Measurements from ENCODE around the gene C14orf93. TPM values are rescaled to one million over a fixed set of nuclear protein-coding genes. Genes with fewer than 3 reads are reported as not detected.

Gene C14orf93
- total RNA-seq, 1 donor = 15.9 TPM

DNA sequence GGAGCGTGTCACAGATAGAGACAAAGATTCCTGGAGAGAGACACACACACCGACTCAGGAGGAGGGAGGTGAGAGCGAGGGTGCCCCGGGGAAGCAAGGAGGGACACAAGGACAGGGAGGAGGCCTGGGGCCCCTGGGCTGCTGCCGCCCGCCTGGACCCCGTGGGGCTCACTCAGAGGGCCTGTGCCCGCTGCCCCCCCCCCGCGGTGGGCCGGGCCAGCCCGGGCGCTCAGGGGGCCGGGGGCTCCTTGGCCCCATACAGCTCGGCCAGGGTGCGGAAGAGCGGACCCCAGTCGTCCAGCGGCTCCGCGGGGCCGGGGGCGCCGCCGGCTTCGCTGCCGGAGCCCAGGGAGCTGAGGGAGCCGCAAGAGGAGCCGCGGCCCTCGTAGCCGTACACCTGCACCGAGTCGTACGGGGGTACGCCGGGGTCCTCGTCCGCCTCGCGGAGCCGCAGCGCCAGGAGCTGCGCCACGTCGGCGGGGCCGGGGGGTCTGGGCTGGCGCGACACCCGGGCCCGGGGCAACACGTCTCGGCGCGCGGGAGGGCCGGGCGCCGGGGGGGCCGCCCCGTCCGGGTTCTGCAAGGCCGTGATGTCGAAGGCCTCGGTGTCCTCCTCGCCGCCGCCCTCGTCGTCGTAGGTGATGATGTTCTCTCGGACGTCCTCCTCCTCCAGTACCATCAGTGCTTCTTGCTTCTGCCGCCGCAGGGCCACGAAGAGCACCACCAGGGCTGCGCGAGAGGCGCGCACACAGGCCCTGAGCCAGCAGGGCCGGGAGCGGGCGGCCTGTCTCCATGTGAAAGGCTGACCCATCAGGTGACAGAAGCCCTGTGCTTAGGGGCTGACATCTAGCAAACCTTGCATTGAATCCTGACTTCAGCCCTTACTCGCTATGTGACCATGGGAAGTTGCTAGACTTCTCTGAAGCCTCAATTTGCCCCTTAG, 38.1 kb upstream of the C14orf93 start:
- DNase-seq (ENCODE audit: insufficient read length, low spot score, missing footprints) = peak; percentile 73
- H3K79me2 ChIP-seq (ENCODE audit: insufficient read depth, low read length) = no peaks in the 10 kb centered on the region

DNA sequence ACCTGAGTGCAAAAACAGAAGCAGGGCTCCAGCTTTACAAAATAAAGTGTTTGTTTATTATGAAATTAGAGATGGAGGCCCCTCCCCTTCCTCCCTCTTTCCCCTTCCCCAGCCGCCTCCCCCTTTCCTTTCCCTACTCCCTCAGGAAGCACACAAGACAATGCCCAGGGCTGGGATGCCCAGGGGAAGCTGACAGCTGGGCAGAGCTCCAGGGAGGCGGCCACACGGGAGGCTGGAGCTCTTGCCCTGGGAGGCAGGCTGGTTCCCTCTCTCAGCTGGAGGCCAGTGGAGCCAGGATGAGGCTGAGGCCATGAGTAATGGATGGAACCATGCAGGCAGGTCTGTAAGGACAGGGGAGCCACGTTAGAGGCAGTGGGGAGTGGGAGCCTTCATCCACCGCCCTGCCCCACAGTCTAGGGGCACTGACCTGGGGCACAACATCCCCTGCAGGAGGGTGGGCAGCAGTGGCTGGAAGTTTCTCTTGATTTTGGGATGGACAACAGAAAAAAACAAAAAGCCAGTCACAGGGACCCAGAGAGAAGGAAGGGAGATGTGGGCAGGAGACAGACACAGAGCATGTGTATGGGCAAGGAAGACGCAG, 37.2 kb upstream of the C14orf93 start:
- Histone ChIP-seq H3K36me3 (ENCODE audit: insufficient read depth, low read length) (no peaks in the 10 kb centered on the region), H3K27ac (ENCODE audit: low read depth, low read length) (no peak overlapping the region), H2AFZ (ENCODE audit: low read length) (no peak overlapping the region), H3K79me2 (ENCODE audit: insufficient read depth, low read length) (no peaks in the 10 kb centered on the region), H3K4me1 (ENCODE audit: insufficient read depth, low read length) (no peaks in the 10 kb centered on the region), H4K20me1 (ENCODE audit: insufficient read depth, low read length) (no peaks in the 10 kb centered on the region), H3K4me2 (ENCODE audit: insufficient read depth, low read length) (no peak overlapping the region), H3K27me3 (ENCODE audit: insufficient read depth, low read length) (no peaks in the 10 kb centered on the region), H3K9me3 (ENCODE audit: low read depth, low read length) (no peaks in the 10 kb centered on the region), H3K4me3 (ENCODE audit: insufficient read depth, low read length) (no peak overlapping the region)
- DNase-seq (ENCODE audit: insufficient read length, low spot score, missing footprints) = peak; percentile 86
- TF ChIP-seq, protein P1, sequence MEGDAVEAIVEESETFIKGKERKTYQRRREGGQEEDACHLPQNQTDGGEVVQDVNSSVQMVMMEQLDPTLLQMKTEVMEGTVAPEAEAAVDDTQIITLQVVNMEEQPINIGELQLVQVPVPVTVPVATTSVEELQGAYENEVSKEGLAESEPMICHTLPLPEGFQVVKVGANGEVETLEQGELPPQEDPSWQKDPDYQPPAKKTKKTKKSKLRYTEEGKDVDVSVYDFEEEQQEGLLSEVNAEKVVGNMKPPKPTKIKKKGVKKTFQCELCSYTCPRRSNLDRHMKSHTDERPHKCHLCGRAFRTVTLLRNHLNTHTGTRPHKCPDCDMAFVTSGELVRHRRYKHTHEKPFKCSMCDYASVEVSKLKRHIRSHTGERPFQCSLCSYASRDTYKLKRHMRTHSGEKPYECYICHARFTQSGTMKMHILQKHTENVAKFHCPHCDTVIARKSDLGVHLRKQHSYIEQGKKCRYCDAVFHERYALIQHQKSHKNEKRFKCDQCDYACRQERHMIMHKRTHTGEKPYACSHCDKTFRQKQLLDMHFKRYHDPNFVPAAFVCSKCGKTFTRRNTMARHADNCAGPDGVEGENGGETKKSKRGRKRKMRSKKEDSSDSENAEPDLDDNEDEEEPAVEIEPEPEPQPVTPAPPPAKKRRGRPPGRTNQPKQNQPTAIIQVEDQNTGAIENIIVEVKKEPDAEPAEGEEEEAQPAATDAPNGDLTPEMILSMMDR (IDR thresholded peaks at IDR 0.05; ENCODE audit: extremely low read depth, low read depth, low read length) = no peak

More for the DNA sequence above, 38.1 kb upstream of the C14orf93 start:
- H3K4me2 ChIP-seq (ENCODE audit: insufficient read depth, low read length) = no peak overlapping the region
- H3K36me3 ChIP-seq (ENCODE audit: insufficient read depth, low read length) = no peaks in the 10 kb centered on the region
- no peaks in the 10 kb centered on the region for H3K9me3 ChIP-seq (ENCODE audit: low read depth, low read length)
- no peaks in the 10 kb centered on the region for H3K27me3 ChIP-seq (ENCODE audit: insufficient read depth, low read length)
- no peaks in the 10 kb centered on the region for H4K20me1 ChIP-seq (ENCODE audit: insufficient read depth, low read length)
- TF ChIP-seq, protein P1 (IDR thresholded peaks at IDR 0.05; ENCODE audit: extremely low read depth, low read depth, low read length) = no peak
- H3K27ac ChIP-seq (ENCODE audit: low read depth, low read length) = no peak overlapping the region
- H3K4me3 ChIP-seq (ENCODE audit: insufficient read depth, low read length) = no peak overlapping the region
- no peaks in the 10 kb centered on the region for H3K4me1 ChIP-seq (ENCODE audit: insufficient read depth, low read length)
- no peak overlapping the region for H2AFZ ChIP-seq (ENCODE audit: low read length)

DNA sequence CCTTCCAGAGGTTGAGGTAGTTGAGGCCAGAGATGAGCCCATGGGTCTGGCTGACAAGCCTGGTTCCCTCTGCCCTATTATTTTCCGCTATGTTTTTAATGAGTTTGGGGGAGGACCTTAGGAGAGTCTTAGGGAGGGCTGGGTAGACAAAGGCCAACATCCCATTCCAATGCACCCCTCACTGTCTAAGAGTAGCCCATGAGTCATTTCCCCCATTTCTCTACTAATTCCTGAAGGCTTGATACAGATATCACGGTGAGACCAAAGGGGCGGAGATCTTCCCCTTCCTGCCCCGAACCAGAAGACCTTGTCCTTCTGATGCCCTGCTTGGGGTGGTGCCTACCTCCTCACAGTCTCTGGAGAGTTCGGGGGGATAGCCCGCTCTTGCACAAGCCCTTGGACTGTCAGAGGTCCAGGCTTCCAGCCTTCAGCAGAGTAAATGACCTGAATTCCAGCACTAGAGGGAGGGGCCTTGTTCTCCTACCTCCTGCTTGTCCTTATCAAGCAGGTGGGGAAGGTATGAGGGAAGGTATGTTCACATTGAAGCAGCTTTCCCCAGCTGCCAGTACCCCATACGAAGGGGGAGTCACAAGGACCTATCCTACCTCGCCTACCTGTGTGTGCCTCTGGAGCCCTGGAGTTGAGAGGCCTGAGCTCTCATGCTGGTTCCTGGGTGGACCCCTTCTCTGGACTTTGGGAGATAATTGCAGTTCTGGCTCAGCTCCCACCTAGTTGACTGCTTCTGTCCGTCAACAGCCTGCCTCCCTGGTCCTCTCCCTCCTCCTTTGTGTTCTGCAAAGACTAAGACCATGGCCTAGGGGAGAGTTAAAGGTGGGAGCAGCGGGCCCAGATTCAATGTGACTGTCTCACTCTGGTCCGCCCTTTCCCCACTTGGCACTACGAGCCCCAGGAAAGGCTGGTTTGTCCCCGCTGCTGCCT, 35.7 kb upstream of the C14orf93 start:
- no peaks in the 10 kb centered on the region for H4K20me1 ChIP-seq (ENCODE audit: insufficient read depth, low read length)
- no peak overlapping the region for H3K4me3 ChIP-seq (ENCODE audit: insufficient read depth, low read length)
- no peak overlapping the region for H3K27ac ChIP-seq (ENCODE audit: low read depth, low read length)
- no peaks in the 10 kb centered on the region for H3K79me2 ChIP-seq (ENCODE audit: insufficient read depth, low read length)
- H3K36me3 ChIP-seq (ENCODE audit: insufficient read depth, low read length) = no peaks in the 10 kb centered on the region
- no peak overlapping the region for H2AFZ ChIP-seq (ENCODE audit: low read length)
- H3K9me3 ChIP-seq (ENCODE audit: low read depth, low read length) = no peaks in the 10 kb centered on the region
- TF ChIP-seq, protein P1 (IDR thresholded peaks at IDR 0.05; ENCODE audit: extremely low read depth, low read depth, low read length) = no peak
- peaks cover 4% of the 10 kb centered on the region for H3K4me1 ChIP-seq (ENCODE audit: insufficient read depth, low read length)
- H3K27me3 ChIP-seq (ENCODE audit: insufficient read depth, low read length) = no peaks in the 10 kb centered on the region
- peak; percentile 53 for DNase-seq (ENCODE audit: insufficient read length, low spot score, missing footprints)
- H3K4me2 ChIP-seq (ENCODE audit: insufficient read depth, low read length) = no peak overlapping the region

Data from osteoblast (primary cell).